A549 (cell line): Measurements from ENCODE around the gene PPP2R5E. TPM values are rescaled to one million over a fixed set of nuclear protein-coding genes. Genes with fewer than 3 reads are reported as not detected.

Source experiments
- ATAC-seq, 2 experiments: fragments of 200-7000 bp in 1 of 2; fragments of >200 bp in 1 of 2; cut with Nextera tagmentation in 1 of 2; cut with Tn5 transposase in 1 of 2; 3 replicates each; pipeline versions ENCODE4 v1.8.0 to v1.9.1; 2018 to 2020; ENCODE audit warnings: mild to moderate bottlenecking in 1 of 2, moderate library complexity in 1 of 2
- CTCF ChIA-PET: fragments of 300-600 bp; sonication (Branson Sonifier 250); formaldehyde crosslinking; extraction: SDS; loops from one replicate; lab custom pipeline; 2021; ENCODE audit warnings: antibody characterized with exemption, inconsistent platforms; lab: Yijun Ruan, JAX
- POLR2A ChIA-PET: fragments of 350-600 bp; formaldehyde crosslinking; extraction: SDS; loops from one replicate; lab custom pipeline; 2021; ENCODE audit warnings: antibody characterized with exemption, inconsistent platforms; lab: Yijun Ruan, JAX
- DNase-seq, 2 experiments: peaks; one replicate each; pipeline versions ENCODE4 v3.0.0 to v3.0.0-alpha.2; 2011 to 2016; ENCODE audit warnings: low read depth in 1 of 2, low spot score in 1 of 2
- FAIRE-seq: peaks from 2 replicates; lab custom pipeline; 2011; peaks lifted over from hg19 to GRCh38; lab: Jason Lieb, UNC
- H3K27ac ChIP-seq, 2 experiments: fragments of >200 bp; sonication (Bioruptor Twin); formaldehyde crosslinking; 3 replicates each; pipeline ENCODE4 v1.5.1; 2016 to 2017
- H3K4me1 ChIP-seq: fragments of >200 bp; sonication (Bioruptor Twin); formaldehyde crosslinking; 3 replicates; pipeline ENCODE4 v1.6.1; 2016
- H3K4me2 ChIP-seq: fragments of >200 bp; sonication (Bioruptor Twin); formaldehyde crosslinking; 3 replicates; pipeline ENCODE4 v1.6.1; 2016
- H3K4me3 ChIP-seq: fragments of >200 bp; sonication (Bioruptor Twin); formaldehyde crosslinking; 3 replicates; pipeline ENCODE4 v1.5.1; 2016
- H3K9me3 ChIP-seq: fragments of >200 bp; sonication (Bioruptor Twin); formaldehyde crosslinking; 3 replicates; pipeline ENCODE4 v1.6.1; 2016
- EP300 ChIP-seq, 2 experiments: fragments of >200 bp; sonication (Bioruptor Twin); formaldehyde crosslinking; IDR thresholded peaks; 2 replicates in 1 of 2; 3 replicates in 1 of 2; pipeline ENCODE4 v1.6.1; 2016 to 2017
- ESRRA ChIP-seq: fragments of 150-350 bp; IDR thresholded peaks from 2 replicates; pipeline ENCODE4 v1.6.1; 2014; ENCODE audit warnings: mild to moderate bottlenecking, low read length, borderline replicate concordance
- JUN ChIP-seq, 2 experiments: fragments of >200 bp; sonication (Bioruptor Twin); formaldehyde crosslinking; IDR thresholded peaks; 2 replicates in 1 of 2; 3 replicates in 1 of 2; pipeline ENCODE4 v1.6.1; 2016 to 2017
- KDM1A ChIP-seq: fragments of 200-600 bp; sonication (generic); IDR thresholded peaks from 2 replicates; pipeline ENCODE4 v1.6.1; 2016; ENCODE audit warnings: low read depth, mild to moderate bottlenecking
- KDM5A ChIP-seq: fragments of 200-600 bp; sonication (generic); IDR thresholded peaks from 2 replicates; pipeline ENCODE4 v1.6.1; 2016; ENCODE audit warnings: antibody characterized with exemption, mild to moderate bottlenecking
- PHF8 ChIP-seq: fragments of 200-600 bp; sonication (generic); IDR thresholded peaks from 2 replicates; pipeline ENCODE4 v1.6.1; 2016; ENCODE audit warnings: low read depth, mild to moderate bottlenecking, antibody characterized with exemption, moderate library complexity, borderline replicate concordance
- RAD21 ChIP-seq, 2 experiments: fragments of >200 bp in 1 of 2; sonication (Bioruptor Twin) in 1 of 2; formaldehyde crosslinking in 1 of 2; IDR thresholded peaks in 1 of 2; conservative IDR thresholded peaks in 1 of 2; 2 replicates in 1 of 2; 3 replicates in 1 of 2; pipeline ENCODE4 v1.6.1; 2012 to 2018; ENCODE audit warnings: inconsistent platforms in 1 of 2
- SMC3 ChIP-seq: fragments of >200 bp; sonication (Bioruptor Twin); formaldehyde crosslinking; IDR thresholded peaks from 3 replicates; pipeline ENCODE4 v1.6.1; 2018; ENCODE audit warnings: inconsistent platforms
- ZC3H11A ChIP-seq: fragments of 450-650 bp; IDR thresholded peaks from 2 replicates; pipeline ENCODE4 v1.6.1; 2014; ENCODE audit warnings: antibody characterized with exemption, mild to moderate bottlenecking
- ZFP36 ChIP-seq: fragments of 450-650 bp; IDR thresholded peaks from 2 replicates; pipeline ENCODE4 v1.6.1; 2014; ENCODE audit warnings: borderline replicate concordance; ENCODE audit not compliant: partially characterized antibody
- ZSCAN20 ChIP-seq: fragments of 250-450 bp; sonication (Bioruptor Pico); IDR thresholded peaks from 2 replicates; pipeline ENCODE4 v1.8.0; 2022; ENCODE audit warnings: mild to moderate bottlenecking, moderate library complexity
- WGBS: methylation state at CpG from one replicate; pipeline ENCODE4 v1.1.6; 2017; ENCODE audit errors: missing lambda C conversion rate; 5-methylcytosine and 5-hydroxymethylcytosine counted together
- polyA plus RNA-seq, 4 experiments: library from polyadenylated mRNA; depleted of rRNA in 3 of 4; stranded (reverse); fragments of >200 nt; fragmentation: RNase III in 1 of 4; extraction: RNeasy Plus Mini Kit Qiagen cat#74134 plus additional on column Dnase treatment in 1 of 4; gene quantifications; 2 replicates in 3 of 4; 3 replicates in 1 of 4; pipeline ENCODE4 v1.2.3, GENCODE V29; 2011 to 2017
- TF ChIP-seq, protein P1 (sequence below): fragments of 450-650 bp; IDR thresholded peaks from 2 replicates; pipeline ENCODE4 v1.6.1; 2014; ENCODE audit warnings: antibody characterized with exemption
- TF ChIP-seq, protein P2 (sequence below): fragments of >200 bp; sonication (Bioruptor Twin); formaldehyde crosslinking; IDR thresholded peaks from 3 replicates; pipeline ENCODE4 v1.5.1; 2016
- TF ChIP-seq, protein P3 (sequence below): fragments of >200 bp; sonication (Bioruptor Twin); formaldehyde crosslinking; IDR thresholded peaks from 2 replicates; pipeline ENCODE4 v1.6.1; 2016
- TF ChIP-seq, protein P4 (sequence below): IDR thresholded peaks from 2 replicates; pipeline ENCODE4 v1.6.1; 2012
- TF ChIP-seq, protein P5 (sequence below): fragments of 250-450 bp; sonication (Bioruptor Pico); IDR thresholded peaks from 2 replicates; pipeline ENCODE4 v1.5.0; 2021; ENCODE audit warnings: mild to moderate bottlenecking, moderate library complexity, borderline replicate concordance

PPP2R5E gene
- polyA plus RNA-seq, 2 of the 4 experiments (the other 2 are of a cell fraction), result 21.4 to 23.2 TPM

DNA sequence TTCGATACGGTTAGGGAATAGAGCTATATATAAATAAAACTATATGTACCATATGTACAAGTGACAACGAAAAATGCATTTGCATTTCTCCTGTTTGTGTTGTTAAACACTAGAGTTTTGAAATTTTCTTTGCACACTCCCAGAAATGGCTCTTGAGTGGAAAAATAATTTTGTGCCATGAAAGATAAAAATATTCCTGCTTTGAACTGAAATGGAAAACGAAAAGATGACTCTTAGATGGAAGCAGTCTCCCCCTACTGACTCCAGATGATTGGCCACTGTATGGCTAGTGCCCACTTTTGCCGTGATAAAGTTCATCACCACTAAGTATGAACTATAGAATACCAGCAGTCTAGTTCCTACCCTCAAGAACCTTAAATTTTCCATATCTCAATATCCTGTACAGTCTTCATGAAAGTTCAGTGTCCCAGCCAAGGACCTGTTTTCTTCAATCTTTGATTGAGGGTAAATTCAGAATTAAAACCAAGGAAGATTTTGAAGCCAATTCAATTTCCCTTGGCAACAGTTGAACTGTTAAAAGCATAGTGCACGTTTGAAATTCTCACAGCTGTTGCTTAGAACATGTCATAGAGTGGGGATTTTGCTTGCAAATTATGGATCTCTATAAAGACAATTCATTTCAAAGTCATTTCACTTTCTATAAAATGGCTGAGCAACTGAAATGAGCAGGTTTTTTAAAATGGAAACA is 1.6 kb upstream of the PPP2R5E start:
- ATAC-seq (no peak), DNase-seq (peak; percentile 38 to 47), FAIRE-seq (no peak)
- no peak overlapping the region for H3K27ac ChIP-seq
- POLR2A ChIA-PET, result interaction anchor here (1.5 to 2.4 kb wide), 4 partner anchors 8 to 156 kb away, joined by 5 to 37 read pairs (median 6); partner anchors contain the start of gene WDR89
- H3K4me1 ChIP-seq, result peaks cover 10% of the 10 kb centered on the region; the same call in 2 of the 3 replicates
- H3K4me2 ChIP-seq, result peak overlapping the region; percentile 89
- H3K4me3 ChIP-seq, result peak overlapping the region; percentile 71
- no peak for TF ChIP-seq PHF8
- TF ChIP-seq ZSCAN20 (CRISPR knock-in tag), result no peak
- TF ChIP-seq, protein P1, sequence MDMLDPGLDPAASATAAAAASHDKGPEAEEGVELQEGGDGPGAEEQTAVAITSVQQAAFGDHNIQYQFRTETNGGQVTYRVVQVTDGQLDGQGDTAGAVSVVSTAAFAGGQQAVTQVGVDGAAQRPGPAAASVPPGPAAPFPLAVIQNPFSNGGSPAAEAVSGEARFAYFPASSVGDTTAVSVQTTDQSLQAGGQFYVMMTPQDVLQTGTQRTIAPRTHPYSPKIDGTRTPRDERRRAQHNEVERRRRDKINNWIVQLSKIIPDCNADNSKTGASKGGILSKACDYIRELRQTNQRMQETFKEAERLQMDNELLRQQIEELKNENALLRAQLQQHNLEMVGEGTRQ, result no peak
- TF ChIP-seq, protein P2, sequence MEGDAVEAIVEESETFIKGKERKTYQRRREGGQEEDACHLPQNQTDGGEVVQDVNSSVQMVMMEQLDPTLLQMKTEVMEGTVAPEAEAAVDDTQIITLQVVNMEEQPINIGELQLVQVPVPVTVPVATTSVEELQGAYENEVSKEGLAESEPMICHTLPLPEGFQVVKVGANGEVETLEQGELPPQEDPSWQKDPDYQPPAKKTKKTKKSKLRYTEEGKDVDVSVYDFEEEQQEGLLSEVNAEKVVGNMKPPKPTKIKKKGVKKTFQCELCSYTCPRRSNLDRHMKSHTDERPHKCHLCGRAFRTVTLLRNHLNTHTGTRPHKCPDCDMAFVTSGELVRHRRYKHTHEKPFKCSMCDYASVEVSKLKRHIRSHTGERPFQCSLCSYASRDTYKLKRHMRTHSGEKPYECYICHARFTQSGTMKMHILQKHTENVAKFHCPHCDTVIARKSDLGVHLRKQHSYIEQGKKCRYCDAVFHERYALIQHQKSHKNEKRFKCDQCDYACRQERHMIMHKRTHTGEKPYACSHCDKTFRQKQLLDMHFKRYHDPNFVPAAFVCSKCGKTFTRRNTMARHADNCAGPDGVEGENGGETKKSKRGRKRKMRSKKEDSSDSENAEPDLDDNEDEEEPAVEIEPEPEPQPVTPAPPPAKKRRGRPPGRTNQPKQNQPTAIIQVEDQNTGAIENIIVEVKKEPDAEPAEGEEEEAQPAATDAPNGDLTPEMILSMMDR, result peak; percentile 60
- no peak for TF ChIP-seq KDM1A
- TF ChIP-seq, protein P3, sequence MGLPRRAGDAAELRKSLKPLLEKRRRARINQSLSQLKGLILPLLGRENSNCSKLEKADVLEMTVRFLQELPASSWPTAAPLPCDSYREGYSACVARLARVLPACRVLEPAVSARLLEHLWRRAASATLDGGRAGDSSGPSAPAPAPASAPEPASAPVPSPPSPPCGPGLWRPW, result no peak
- TF ChIP-seq SMC3, result peak; percentile 66
- peak; percentile 63 to 72; a peak in 4 of 5 replicates for TF ChIP-seq RAD21 (conservative IDR thresholded peaks at IDR 0.05 in 1 of 2, IDR thresholded peaks at IDR 0.05 in 1 of 2)
- CTCF ChIA-PET, result interaction anchor here (0.8 to 4.3 kb wide), 4 partner anchors 68 to 156 kb away, joined by 3 to 38 read pairs (median 6); no protein-coding TSS in a partner anchor
- no peaks in the 10 kb centered on the region for H3K9me3 ChIP-seq
- WGBS, result 10% methylated on average over 6 of the region's 6 CpGs

DNA sequence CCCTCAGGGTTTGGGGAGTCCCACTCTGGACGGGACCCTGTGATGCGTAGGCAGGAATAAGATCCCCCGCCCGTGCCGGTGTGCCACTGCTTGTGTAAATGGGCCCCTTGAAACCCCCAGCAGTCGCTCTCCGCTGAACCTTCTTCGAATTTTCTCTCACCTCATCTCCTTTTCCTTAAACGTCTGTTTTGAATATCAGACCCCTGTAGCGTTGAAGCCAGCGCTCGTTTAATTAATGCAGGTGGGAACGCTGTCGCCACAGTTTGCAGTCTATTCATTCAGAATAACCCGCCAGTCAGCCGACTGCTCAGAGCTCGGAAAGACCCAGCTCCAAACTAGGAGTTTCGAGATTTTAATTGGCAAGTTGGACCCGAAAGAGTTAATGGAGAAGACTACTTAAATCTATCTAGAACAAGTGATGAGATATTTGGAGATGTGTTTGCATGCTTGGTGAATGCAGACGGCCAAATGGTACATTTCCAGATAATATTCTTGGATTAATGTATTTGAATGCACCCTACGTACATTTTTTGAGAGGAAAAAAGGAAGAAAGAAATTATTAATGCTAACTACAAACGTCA is 739 bp upstream of the PPP2R5E start:
- H3K4me2 ChIP-seq, result peak overlapping the region; percentile 89
- H3K27ac ChIP-seq, result peak overlapping the region; percentile 83 to 97
- H3K4me3 ChIP-seq, result peak overlapping the region; percentile 71
- H3K9me3 ChIP-seq, result no peaks in the 10 kb centered on the region
- ATAC-seq, result peak in 1 of 2 experiments; percentile 49; a peak in 3 of 6 replicates
- no peak for DNase-seq
- CTCF ChIA-PET, result interaction anchor here (0.6 to 4.3 kb wide), 9 partner anchors 10 to 886 kb away, joined by 3 to 38 read pairs (median 3); no protein-coding TSS in a partner anchor
- peaks cover 10% of the 10 kb centered on the region; the same call in 2 of the 3 replicates for H3K4me1 ChIP-seq
- no peak for FAIRE-seq
- WGBS, result under 1% methylated on average over 22 of the region's 22 CpGs
- POLR2A ChIA-PET, result interaction anchor here (0.7 to 2.4 kb wide), 13 partner anchors 9 to 155 kb away, joined by 3 to 37 read pairs (median 3); partner anchors contain the start of gene WDR89
- TF ChIP-seq KDM5A, result 0 out of 2 replicates have a peak, but pooled peaks have one; percentile 30
- TF ChIP-seq ZFP36, result no peak
- TF ChIP-seq JUN (IDR thresholded peaks at IDR 0.05), result 0 out of 5 replicates have a peak, but pooled peaks of 1 of the 2 experiments have one; percentile 0

DNA sequence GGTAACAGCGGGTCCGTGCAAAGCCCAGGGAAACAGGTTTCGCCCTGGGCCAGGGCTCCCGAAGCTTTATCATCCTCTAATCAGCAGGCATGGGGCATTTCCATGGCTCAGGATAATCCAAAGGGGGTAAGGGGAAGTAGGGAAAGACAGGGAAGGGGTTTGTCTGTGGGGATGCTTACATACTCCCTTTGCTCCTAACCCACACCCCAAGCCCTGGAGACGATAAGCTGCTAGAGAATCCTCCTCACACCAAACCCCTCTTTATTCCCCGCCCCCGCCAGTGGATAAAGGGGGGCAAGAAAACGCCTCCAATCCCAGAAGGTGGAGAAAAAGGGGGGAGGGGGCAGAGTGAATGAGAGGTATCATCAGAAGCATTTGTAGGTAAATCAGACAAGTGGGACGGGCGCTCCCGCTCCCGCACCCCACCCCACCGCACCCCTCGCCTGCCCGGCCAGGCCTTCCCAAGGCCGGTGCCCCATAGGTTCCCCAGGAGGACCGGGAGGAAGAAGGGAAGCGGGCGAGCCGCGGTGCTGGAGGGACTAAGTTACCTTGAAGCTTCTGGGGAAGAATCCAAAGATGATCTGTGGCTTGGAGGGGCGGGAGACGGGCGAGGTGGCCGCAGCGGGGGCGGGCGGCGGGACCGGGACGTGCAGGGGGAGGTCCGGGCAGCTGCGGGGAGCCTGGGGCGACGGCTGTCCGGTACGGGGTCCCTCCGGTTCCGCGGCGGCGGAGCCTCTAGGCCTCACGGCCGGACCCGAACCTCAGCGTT is 762 bp downstream of the PPP2R5E start:
- under 1% methylated on average over 21 of the region's 46 CpGs for WGBS
- peak overlapping the region; percentile 71 for H3K4me3 ChIP-seq
- TF ChIP-seq, protein P4, sequence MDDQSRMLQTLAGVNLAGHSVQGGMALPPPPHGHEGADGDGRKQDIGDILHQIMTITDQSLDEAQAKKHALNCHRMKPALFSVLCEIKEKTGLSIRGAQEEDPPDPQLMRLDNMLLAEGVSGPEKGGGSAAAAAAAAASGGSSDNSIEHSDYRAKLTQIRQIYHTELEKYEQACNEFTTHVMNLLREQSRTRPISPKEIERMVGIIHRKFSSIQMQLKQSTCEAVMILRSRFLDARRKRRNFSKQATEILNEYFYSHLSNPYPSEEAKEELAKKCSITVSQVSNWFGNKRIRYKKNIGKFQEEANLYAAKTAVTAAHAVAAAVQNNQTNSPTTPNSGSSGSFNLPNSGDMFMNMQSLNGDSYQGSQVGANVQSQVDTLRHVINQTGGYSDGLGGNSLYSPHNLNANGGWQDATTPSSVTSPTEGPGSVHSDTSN, result no peak
- no peak for TF ChIP-seq EP300 (IDR thresholded peaks at IDR 0.05)
- TF ChIP-seq ZSCAN20 (CRISPR knock-in tag), result no peak
- TF ChIP-seq, protein P5, sequence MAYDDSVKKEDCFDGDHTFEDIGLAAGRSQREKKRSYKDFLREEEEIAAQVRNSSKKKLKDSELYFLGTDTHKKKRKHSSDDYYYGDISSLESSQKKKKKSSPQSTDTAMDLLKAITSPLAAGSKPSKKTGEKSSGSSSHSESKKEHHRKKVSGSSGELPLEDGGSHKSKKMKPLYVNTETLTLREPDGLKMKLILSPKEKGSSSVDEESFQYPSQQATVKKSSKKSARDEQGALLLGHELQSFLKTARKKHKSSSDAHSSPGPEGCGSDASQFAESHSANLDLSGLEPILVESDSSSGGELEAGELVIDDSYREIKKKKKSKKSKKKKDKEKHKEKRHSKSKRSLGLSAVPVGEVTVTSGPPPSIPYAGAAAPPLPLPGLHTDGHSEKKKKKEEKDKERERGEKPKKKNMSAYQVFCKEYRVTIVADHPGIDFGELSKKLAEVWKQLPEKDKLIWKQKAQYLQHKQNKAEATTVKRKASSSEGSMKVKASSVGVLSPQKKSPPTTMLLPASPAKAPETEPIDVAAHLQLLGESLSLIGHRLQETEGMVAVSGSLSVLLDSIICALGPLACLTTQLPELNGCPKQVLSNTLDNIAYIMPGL, result no peak
- no peak for TF ChIP-seq ZC3H11A
- TF ChIP-seq ESRRA, result no peak
- POLR2A ChIA-PET, result interaction anchor here (0.6 to 2.4 kb wide), 8 partner anchors 10 to 211 kb away, joined by 3 to 37 read pairs (median 5); partner anchors contain the start of gene WDR89
- FAIRE-seq (no peak), ATAC-seq (peak; percentile 41 to 47), DNase-seq (no peak)
- peaks cover 10% of the 10 kb centered on the region; the same call in 2 of the 3 replicates for H3K4me1 ChIP-seq
- no peaks in the 10 kb centered on the region for H3K9me3 ChIP-seq
- CTCF ChIA-PET, result interaction anchor here (0.7 to 4.3 kb wide), 4 partner anchors 11 to 154 kb away, joined by 3 to 38 read pairs (median 4); no protein-coding TSS in a partner anchor
- H3K27ac ChIP-seq, result peak overlapping the region; percentile 92 to 97
- peak overlapping the region; percentile 86 for H3K4me2 ChIP-seq
